H9 (cell line): ENCODE measurements around the gene ZFP91. TPM values are rescaled to one million over a fixed set of nuclear protein-coding genes. Genes with fewer than 3 reads are reported as not detected.

Source experiments
- DNase-seq: peaks from one replicate; pipeline ENCODE4 v3.0.0-alpha.2; 2017
- H2AFZ ChIP-seq: one replicate; pipeline ENCODE4 v1.6.1; 2013; ENCODE audit warnings: mild to moderate bottlenecking, low read length, control low read depth, moderate library complexity
- H2AK5ac ChIP-seq: 2 replicates; pipeline ENCODE4 v1.6.1; 2013; ENCODE audit warnings: low read length, control low read depth, mixed read lengths; ENCODE audit not compliant: insufficient read length
- H2BK120ac ChIP-seq: one replicate; pipeline ENCODE4 v1.6.1; 2013; ENCODE audit warnings: low read depth, mild to moderate bottlenecking, low read length, control low read depth, inconsistent platforms; ENCODE audit not compliant: poor library complexity, severe bottlenecking
- H2BK12ac ChIP-seq: 2 replicates; pipeline ENCODE4 v1.6.1; 2013; ENCODE audit warnings: low read length, control low read depth, mixed read lengths, low read depth; ENCODE audit not compliant: insufficient read length
- H2BK15ac ChIP-seq: 2 replicates; pipeline ENCODE4 v1.6.1; 2013; ENCODE audit warnings: low read depth, low read length, control low read depth
- H2BK20ac ChIP-seq: one replicate; pipeline ENCODE4 v1.6.1; 2013; ENCODE audit warnings: low read depth, mild to moderate bottlenecking, low read length, control low read depth, inconsistent platforms; ENCODE audit not compliant: poor library complexity, severe bottlenecking
- H2BK5ac ChIP-seq: 2 replicates; pipeline ENCODE4 v1.6.1; 2013; ENCODE audit warnings: low read length, control low read depth, mixed read lengths; ENCODE audit not compliant: insufficient read length
- H3K14ac ChIP-seq: 2 replicates; pipeline ENCODE4 v1.6.1; 2013; ENCODE audit warnings: low read length, control low read depth; ENCODE audit not compliant: insufficient read depth
- H3K18ac ChIP-seq: 2 replicates; pipeline ENCODE4 v1.6.1; 2013; ENCODE audit warnings: low read depth, mild to moderate bottlenecking, mixed read lengths, low read length, control low read depth; ENCODE audit not compliant: insufficient read length
- H3K23ac ChIP-seq: 2 replicates; pipeline ENCODE4 v1.6.1; 2013; ENCODE audit warnings: low read length, control low read depth, mixed read lengths, low read depth; ENCODE audit not compliant: insufficient read length
- H3K23me2 ChIP-seq: 2 replicates; pipeline ENCODE4 v1.6.1; 2013; ENCODE audit warnings: low read depth, mild to moderate bottlenecking, mixed read lengths, low read length, control low read depth; ENCODE audit not compliant: insufficient read length, poor library complexity, severe bottlenecking
- H3K27ac ChIP-seq: 2 replicates; pipeline ENCODE4 v1.5.1; 2013; ENCODE audit warnings: low read length, control low read depth, mixed read lengths, low read depth; ENCODE audit not compliant: insufficient read length
- H3K27me3 ChIP-seq: 2 replicates; pipeline ENCODE4 v1.6.1; 2013; ENCODE audit warnings: low read length, control low read depth, inconsistent platforms; ENCODE audit not compliant: insufficient read depth
- H3K4ac ChIP-seq: 2 replicates; pipeline ENCODE4 v1.6.1; 2013; ENCODE audit warnings: low read depth, mild to moderate bottlenecking, control low read depth, inconsistent platforms, low read length, moderate library complexity
- H3K4me1 ChIP-seq: 2 replicates; pipeline ENCODE4 v1.6.1; 2013; ENCODE audit warnings: low read length, control low read depth, inconsistent platforms; ENCODE audit not compliant: insufficient read depth
- H3K4me2 ChIP-seq: 2 replicates; pipeline ENCODE4 v1.6.1; 2013; ENCODE audit warnings: low read length, control low read depth, mixed read lengths; ENCODE audit not compliant: insufficient read length, insufficient read depth
- H3K56ac ChIP-seq: 2 replicates; pipeline ENCODE4 v1.6.1; 2013; ENCODE audit warnings: low read depth, mild to moderate bottlenecking, mixed read lengths, low read length, control low read depth; ENCODE audit not compliant: insufficient read length
- H3K79me1 ChIP-seq: 2 replicates; pipeline ENCODE4 v1.6.1; 2013; ENCODE audit warnings: low read depth, mild to moderate bottlenecking, moderate library complexity, low read length, control low read depth, inconsistent platforms; ENCODE audit not compliant: insufficient read depth, poor library complexity, severe bottlenecking
- H3K79me2 ChIP-seq: 2 replicates; pipeline ENCODE4 v1.6.1; 2013; ENCODE audit warnings: low read length, control low read depth, inconsistent platforms; ENCODE audit not compliant: insufficient read depth
- H3K9ac ChIP-seq: 2 replicates; pipeline ENCODE4 v1.6.1; 2013; ENCODE audit warnings: low read length, control low read depth, mixed read lengths; ENCODE audit not compliant: insufficient read length; ENCODE audit errors: extremely low read depth
- H3K9me3 ChIP-seq: one replicate; pipeline ENCODE4 v1.6.1; 2013; ENCODE audit warnings: low read depth, low read length, inconsistent platforms; ENCODE audit not compliant: control insufficient read depth
- H3T11ph ChIP-seq: one replicate; pipeline ENCODE4 v1.6.1; 2013; ENCODE audit warnings: mild to moderate bottlenecking, low read length, control low read depth, inconsistent platforms
- H4K20me1 ChIP-seq: one replicate; pipeline ENCODE4 v1.6.1; 2013; ENCODE audit not compliant: control insufficient read depth, insufficient read length, insufficient read depth
- H4K5ac ChIP-seq: 2 replicates; pipeline ENCODE4 v1.6.1; 2013; ENCODE audit warnings: low read depth, mild to moderate bottlenecking, mixed read lengths, low read length, control low read depth; ENCODE audit not compliant: insufficient read length
- H4K8ac ChIP-seq: replicated peaks from 2 replicates; pipeline ENCODE4 v1.6.1; 2013; ENCODE audit warnings: low read length, control low read depth, mixed read lengths, low read depth; ENCODE audit not compliant: insufficient read length
- H4K91ac ChIP-seq: 2 replicates; pipeline ENCODE4 v1.6.1; 2013; ENCODE audit warnings: low read depth, mild to moderate bottlenecking, moderate library complexity, mixed read lengths, low read length, control low read depth; ENCODE audit not compliant: insufficient read length
- H3K27ac Mint-ChIP-seq, 3 experiments: 2 replicates in 2 of 3; 3 replicates in 1 of 3; pipeline ENCODE4 v1.8.0; 2020 to 2021; ENCODE audit warnings: mixed read lengths in 3 of 3, mild to moderate bottlenecking in 1 of 3, moderate library complexity in 1 of 3
- H3K27me3 Mint-ChIP-seq: 2 replicates; pipeline ENCODE4 v1.8.0; 2021; ENCODE audit warnings: low read depth, mild to moderate bottlenecking, moderate library complexity, mixed read lengths
- H3K36me3 Mint-ChIP-seq, 3 experiments: 2 replicates in 2 of 3; 3 replicates in 1 of 3; pipeline ENCODE4 v1.8.0; 2020 to 2021; ENCODE audit warnings: low read depth in 3 of 3, mixed read lengths in 3 of 3; ENCODE audit not compliant: insufficient read depth in 1 of 3
- H3K4me1 Mint-ChIP-seq, 2 experiments: 2 replicates each; pipeline ENCODE4 v1.8.0; 2020; ENCODE audit warnings: mixed read lengths in 2 of 2
- H3K4me3 Mint-ChIP-seq, 2 experiments: 2 replicates in 1 of 2; 3 replicates in 1 of 2; pipeline ENCODE4 v1.8.0; 2020 to 2021; ENCODE audit warnings: mild to moderate bottlenecking in 2 of 2, mixed read lengths in 2 of 2, moderate library complexity in 1 of 2
- H3K9me3 Mint-ChIP-seq, 2 experiments: 2 replicates in 1 of 2; 3 replicates in 1 of 2; pipeline ENCODE4 v1.8.0; 2020; ENCODE audit warnings: mild to moderate bottlenecking in 2 of 2, mixed read lengths in 2 of 2, moderate library complexity in 1 of 2
- WGBS: extraction: QIAGEN DNeasy Blood & Tissue Kit; methylation state at CpG from one replicate; pipeline ENCODE4 v1.1.7; 2013; ENCODE audit warnings: missing lambda C conversion rate, low lambda C conversion rate, mixed read lengths; ENCODE audit not compliant: insufficient read length; ENCODE audit errors: extremely low coverage; 5-methylcytosine and 5-hydroxymethylcytosine counted together
- total RNA-seq: library from RNA; stranded (reverse); gene quantifications from 2 replicates; pipeline ENCODE4 v1.2.1, GENCODE V29; 2021
- TF ChIP-seq, protein P1 (sequence below): fragments of 200-600 bp; sonication (generic); conservative IDR thresholded peaks from 3 replicates; pipeline ENCODE4 v1.8.0; 2021; ENCODE audit warnings: antibody characterized with exemption, mild to moderate bottlenecking

ZFP91 gene
- total RNA-seq, 1 experiment from 2014 or later: 32.9 TPM

DNA sequence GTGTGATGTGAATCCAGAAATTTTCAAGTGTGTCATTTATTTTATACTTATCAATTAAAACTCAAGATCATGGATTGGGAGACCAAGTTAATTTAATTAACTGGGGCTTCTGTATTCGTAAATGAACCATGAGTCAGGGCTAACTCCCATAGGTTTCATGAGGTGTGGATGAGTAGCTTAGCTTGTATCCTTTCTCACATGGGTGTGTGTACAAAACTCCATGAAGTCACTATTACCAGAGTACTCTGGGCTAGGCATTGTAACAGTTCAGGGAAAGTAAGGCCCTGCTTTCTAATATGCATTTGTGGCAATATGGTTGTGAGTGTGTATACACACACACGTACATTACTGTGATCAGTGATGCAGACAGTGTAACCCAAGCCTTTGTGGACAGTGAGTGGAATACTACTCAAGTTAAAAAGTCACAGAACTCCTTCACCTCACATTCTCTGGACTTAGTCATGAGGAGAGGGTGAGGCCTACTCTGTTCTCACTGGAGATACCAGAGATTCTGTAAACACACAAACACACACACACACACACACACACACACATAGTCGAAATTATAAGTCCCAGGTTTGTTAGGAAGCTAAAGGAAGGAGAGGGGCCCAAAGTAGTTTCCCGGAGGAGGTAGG, 47.1 kb downstream of the ZFP91 start:
- Histone ChIP-seq H3K23me2 (no peaks in the 10 kb centered on the region), H3T11ph (no peak overlapping the region), H3K14ac (no peak overlapping the region), H2BK120ac (no peak overlapping the region), H4K91ac (no peak overlapping the region), H2BK5ac (no peak overlapping the region), H2BK20ac (no peak overlapping the region), H2AK5ac (no peak overlapping the region), H3K23ac (no peak overlapping the region), H3K4me2 (no peak overlapping the region), H3K9ac (no peak overlapping the region), H2BK15ac (no peak overlapping the region), H3K18ac (no peak overlapping the region), H4K5ac (no peak overlapping the region), H2AFZ (no peak overlapping the region), H3K4ac (no peak overlapping the region), H3K79me2 (no peaks in the 10 kb centered on the region), H4K20me1 (no peaks in the 10 kb centered on the region), H3K79me1 (no peaks in the 10 kb centered on the region), H3K27ac (no peak overlapping the region), H2BK12ac (no peak overlapping the region), H3K4me1 (peaks cover 3% of the 10 kb centered on the region; the same call in 1 of the 2 replicates), H4K8ac (no peak overlapping the region), H3K27me3 (no peaks in the 10 kb centered on the region), H3K56ac (no peak overlapping the region), H3K9me3 (no peaks in the 10 kb centered on the region)
- no peaks in the 10 kb centered on the region for H3K9me3 Mint-ChIP-seq
- H3K27ac Mint-ChIP-seq: no peak overlapping the region; a peak in 2 of 7 replicates
- H3K4me1 Mint-ChIP-seq: peaks cover 6 to 12% of the 10 kb centered on the region in 2 experiments; a peak in 2 of 4 replicates
- WGBS: no CpG with 5 or more reads among the region's 4 CpGs
- no peak for DNase-seq
- H3K36me3 Mint-ChIP-seq: peaks cover 18 to 36% (median 27%) of the 10 kb centered on the region in 3 experiments; a peak in 6 of 7 replicates
- TF ChIP-seq, protein P1, sequence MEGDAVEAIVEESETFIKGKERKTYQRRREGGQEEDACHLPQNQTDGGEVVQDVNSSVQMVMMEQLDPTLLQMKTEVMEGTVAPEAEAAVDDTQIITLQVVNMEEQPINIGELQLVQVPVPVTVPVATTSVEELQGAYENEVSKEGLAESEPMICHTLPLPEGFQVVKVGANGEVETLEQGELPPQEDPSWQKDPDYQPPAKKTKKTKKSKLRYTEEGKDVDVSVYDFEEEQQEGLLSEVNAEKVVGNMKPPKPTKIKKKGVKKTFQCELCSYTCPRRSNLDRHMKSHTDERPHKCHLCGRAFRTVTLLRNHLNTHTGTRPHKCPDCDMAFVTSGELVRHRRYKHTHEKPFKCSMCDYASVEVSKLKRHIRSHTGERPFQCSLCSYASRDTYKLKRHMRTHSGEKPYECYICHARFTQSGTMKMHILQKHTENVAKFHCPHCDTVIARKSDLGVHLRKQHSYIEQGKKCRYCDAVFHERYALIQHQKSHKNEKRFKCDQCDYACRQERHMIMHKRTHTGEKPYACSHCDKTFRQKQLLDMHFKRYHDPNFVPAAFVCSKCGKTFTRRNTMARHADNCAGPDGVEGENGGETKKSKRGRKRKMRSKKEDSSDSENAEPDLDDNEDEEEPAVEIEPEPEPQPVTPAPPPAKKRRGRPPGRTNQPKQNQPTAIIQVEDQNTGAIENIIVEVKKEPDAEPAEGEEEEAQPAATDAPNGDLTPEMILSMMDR: no peak
- no peak overlapping the region for H3K4me3 Mint-ChIP-seq
- H3K27me3 Mint-ChIP-seq: no peaks in the 10 kb centered on the region
